Skeletal muscle satellite cell (primary cell): ENCODE measurements around the gene ERAP2.
A peak's percentile ranks its signal among the peaks of the same experiment; 100 is the strongest.

Source experiments
- H3K27me3 ChIP-seq: 2 replicates; pipeline ENCODE4 v1.7.0; 2013; ENCODE audit warnings: low read length; ENCODE audit not compliant: control insufficient read depth, insufficient read depth
- H3K36me3 ChIP-seq: 2 replicates; pipeline ENCODE4 v1.7.0; 2013; ENCODE audit warnings: mild to moderate bottlenecking, control low read depth, low read length; ENCODE audit not compliant: insufficient read depth
- H3K4me1 ChIP-seq: 2 replicates; pipeline ENCODE4 v1.7.0; 2013; ENCODE audit warnings: low read length; ENCODE audit not compliant: control insufficient read depth, insufficient read depth
- H3K4me2 ChIP-seq: 2 replicates; pipeline ENCODE4 v1.7.0; 2013; ENCODE audit warnings: mild to moderate bottlenecking, low read length
- H3K4me3 ChIP-seq: 2 replicates; pipeline ENCODE4 v1.7.0; 2013; ENCODE audit warnings: low read length
- H3K9ac ChIP-seq: 2 replicates; pipeline ENCODE4 v1.7.0; 2013; ENCODE audit warnings: mild to moderate bottlenecking, low read depth, low read length, moderate library complexity
- H3K9me3 ChIP-seq: replicated peaks from 2 replicates; pipeline ENCODE4 v1.7.0; 2013; ENCODE audit warnings: mild to moderate bottlenecking, control low read depth, low read length

Gene ERAP2

DNA sequence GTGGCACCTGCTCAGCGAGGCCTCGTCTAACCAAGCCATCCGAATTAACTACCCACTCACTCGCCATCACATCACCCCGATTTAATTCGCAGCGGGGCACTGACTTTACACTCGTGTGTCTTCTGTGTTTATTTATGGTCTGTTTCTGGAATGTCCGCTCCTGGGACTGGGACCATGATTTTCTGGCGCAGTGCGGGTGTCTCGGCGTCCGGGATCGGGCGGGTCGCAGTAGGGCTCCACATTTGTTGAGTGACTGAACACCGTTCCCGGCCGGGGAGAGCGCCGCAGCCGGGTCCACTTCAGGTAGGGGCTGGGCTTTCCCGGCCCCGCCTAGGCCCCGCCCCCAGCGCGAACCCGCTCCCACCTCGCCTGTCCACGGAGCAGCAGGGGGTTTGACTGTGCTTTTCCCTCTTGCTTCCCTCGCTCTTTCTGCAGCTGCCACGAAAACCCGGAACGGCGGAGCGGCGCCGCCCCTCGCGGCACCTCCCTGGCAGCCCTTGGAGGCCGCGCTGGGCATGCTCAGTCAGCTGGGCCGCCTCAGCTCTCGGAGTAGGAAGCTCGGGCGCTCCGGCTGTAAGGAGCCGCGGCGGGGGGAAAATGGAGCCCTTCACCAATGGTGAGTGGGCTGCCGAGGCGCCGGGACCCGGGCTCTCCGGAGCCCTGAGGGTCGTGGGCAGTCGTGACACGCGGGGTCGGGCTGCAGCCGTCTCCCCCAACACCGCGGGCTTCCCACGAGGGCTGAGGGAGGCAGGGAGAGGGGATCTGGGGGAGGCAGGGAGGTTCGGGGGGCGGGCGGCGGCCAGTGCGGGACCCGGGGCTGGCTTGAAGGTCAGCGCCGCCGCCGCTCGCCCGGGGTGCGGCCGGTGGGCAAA, 59.5 kb downstream of the ERAP2 start, which contains the start of gene LNPEP:
Gene LNPEP, plus strand, starts transcription at position 522 of the 872 bp plus-strand sequence. Its CDS starts 76 bp downstream, at position 598.
- H3K9me3 ChIP-seq = no peaks in the 10 kb centered on the region
- no peaks in the 10 kb centered on the region for H3K27me3 ChIP-seq
- peak within 1 kb of the TSS; percentile 100 for H3K4me2 ChIP-seq
- H3K36me3 ChIP-seq = no peaks in the 10 kb centered on the region
- peak within 1 kb of the TSS; percentile 89 for H3K9ac ChIP-seq
- peak within 1 kb of the TSS; percentile 98 for H3K4me3 ChIP-seq
- peaks cover 36% of the 10 kb centered on the region for H3K4me1 ChIP-seq

DNA sequence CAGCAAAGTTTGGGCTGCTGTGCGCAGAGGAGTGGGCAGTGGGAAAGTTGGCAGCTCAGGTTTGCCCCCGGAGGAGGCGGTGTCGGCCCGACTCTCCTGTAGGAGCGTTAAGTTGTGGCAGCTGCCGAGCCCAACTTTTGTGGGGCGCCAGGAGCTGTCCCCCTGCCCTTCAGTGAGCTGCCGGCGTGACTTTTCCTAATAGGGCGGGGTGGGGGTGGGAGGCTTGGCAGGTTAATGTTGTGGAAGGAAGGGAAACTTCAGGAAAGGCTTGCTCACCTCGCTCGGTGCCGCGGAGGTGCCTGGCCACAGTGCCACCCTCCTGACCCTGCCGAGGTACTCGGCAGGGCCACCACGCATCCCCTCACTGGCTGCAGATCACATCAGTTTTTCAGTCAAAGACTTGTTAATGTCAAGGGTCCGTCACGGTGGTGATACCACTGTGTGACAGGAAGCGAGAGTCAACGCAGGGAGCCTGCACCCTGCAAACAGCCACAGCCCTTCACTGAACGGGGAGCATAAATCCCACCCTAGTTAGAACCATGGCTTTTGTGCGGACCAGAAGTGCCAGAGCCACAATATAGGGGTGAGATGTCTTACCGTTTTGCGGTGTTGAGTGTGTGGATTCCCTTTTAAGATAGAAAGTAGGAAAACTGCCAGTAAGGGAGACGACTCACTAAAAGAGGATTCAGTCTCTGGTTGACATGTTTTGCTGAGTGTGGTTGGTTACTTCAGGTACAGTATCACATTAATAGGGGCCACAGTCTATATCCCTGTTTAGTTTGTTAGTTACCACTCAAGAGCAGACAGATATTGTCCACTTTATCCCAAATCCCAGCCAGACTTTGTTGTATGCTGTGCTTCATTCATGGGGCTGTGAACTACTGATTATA, 60.4 kb downstream of the ERAP2 start:
- peak overlapping the region; percentile 89 for H3K9ac ChIP-seq
- peak overlapping the region; percentile 98 for H3K4me3 ChIP-seq
- H3K9me3 ChIP-seq = no peaks in the 10 kb centered on the region
- H3K4me1 ChIP-seq = peaks cover 36% of the 10 kb centered on the region
- H3K27me3 ChIP-seq = no peaks in the 10 kb centered on the region
- H3K4me2 ChIP-seq = peak overlapping the region; percentile 100
- H3K36me3 ChIP-seq = no peaks in the 10 kb centered on the region

DNA sequence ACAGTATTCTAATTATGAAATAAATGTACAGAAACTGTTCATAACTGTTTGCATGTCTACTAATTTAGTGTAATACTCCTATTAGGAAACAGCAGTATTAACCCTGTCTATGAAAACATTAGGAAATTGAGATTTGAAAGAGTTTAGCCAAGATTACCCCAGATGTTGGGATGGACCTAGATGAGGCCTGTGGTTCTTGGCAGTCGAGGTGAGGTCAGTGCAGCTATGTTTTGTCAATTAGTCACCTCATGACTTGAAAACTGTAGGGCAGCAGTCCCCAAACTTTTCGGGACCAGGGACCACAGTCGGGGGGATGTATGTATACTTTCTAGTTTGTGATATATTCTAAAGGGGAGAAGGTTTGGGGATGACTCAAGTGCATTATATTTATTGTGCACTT, 64.3 kb downstream of the ERAP2 start:
- peak overlapping the region; percentile 9 for H3K4me2 ChIP-seq
- no peak overlapping the region for H3K9ac ChIP-seq
- no peaks in the 10 kb centered on the region for H3K27me3 ChIP-seq
- H3K36me3 ChIP-seq = no peaks in the 10 kb centered on the region
- no peaks in the 10 kb centered on the region for H3K9me3 ChIP-seq
- H3K4me3 ChIP-seq = no peak overlapping the region
- peaks cover 22% of the 10 kb centered on the region for H3K4me1 ChIP-seq

DNA sequence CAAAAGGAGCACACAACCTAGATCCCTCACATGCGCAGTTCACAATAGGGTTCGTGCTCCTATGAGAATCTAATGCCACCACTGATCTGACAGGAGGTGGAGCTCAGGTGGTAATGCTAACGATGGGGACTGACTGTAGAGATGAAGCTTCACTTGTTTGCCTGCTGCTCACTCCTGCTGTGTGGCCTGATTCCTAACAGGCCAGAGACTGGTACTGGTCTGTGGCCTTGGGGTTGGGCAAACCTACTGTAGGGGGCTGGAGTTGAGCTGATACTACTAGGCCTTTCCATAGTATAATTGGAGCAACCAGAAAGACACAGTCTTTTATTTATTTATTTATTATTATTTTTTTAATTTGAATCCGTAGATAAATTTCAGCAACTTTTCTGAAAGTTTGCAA, 64.8 kb downstream of the ERAP2 start:
- Histone ChIP-seq H3K9ac (no peak overlapping the region), H3K36me3 (no peaks in the 10 kb centered on the region), H3K27me3 (no peaks in the 10 kb centered on the region), H3K4me2 (no peak overlapping the region), H3K9me3 (no peaks in the 10 kb centered on the region), H3K4me3 (no peak overlapping the region), H3K4me1 (peaks cover 22% of the 10 kb centered on the region)

DNA sequence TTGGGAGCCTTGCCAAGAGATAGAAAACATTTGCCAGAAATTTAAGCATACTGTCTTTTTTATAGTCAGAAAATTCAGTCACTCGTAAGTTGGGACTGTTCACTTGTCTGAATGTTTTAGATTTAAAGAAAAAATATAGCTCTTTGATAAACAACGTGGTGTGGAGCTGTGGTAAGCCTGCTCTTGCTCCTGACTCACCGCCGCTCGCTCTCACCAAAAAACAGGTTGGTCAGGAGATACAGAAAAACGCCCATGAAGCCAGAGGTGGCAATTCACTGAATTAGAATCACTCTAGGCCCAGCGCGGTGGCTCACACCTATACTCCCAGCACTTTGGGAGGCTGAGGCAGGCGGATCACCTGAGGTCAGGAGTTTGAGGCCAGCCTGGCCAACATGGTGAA, 65.8 kb downstream of the ERAP2 start:
- Histone ChIP-seq H3K4me3 (no peak overlapping the region), H3K4me1 (peaks cover 23% of the 10 kb centered on the region), H3K9ac (no peak overlapping the region), H3K9me3 (no peaks in the 10 kb centered on the region), H3K4me2 (no peak overlapping the region), H3K27me3 (no peaks in the 10 kb centered on the region), H3K36me3 (no peaks in the 10 kb centered on the region)

DNA sequence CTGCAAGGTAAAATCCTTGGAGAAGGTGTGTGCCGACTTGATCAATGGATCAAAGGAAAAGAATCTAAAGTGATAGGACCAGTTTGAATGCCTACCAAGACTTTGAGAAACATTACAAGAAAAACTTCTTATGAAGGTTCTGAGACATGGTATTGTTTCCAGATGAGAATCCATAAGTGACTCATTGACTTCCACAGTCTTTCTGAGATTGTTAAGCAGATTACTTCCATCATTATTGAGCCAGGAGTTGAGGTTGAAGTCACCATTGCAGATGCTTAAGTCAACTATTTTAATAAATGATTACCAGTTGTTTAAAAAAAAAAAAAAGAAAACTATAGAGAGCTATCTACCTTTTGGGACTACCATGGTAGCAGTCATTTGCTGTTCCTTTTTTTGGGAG, 66.6 kb downstream of the ERAP2 start:
- Histone ChIP-seq H3K27me3 (no peaks in the 10 kb centered on the region), H3K4me3 (no peak overlapping the region), H3K4me1 (peaks cover 19% of the 10 kb centered on the region), H3K36me3 (no peaks in the 10 kb centered on the region), H3K4me2 (no peak overlapping the region), H3K9ac (no peak overlapping the region), H3K9me3 (no peaks in the 10 kb centered on the region)

DNA sequence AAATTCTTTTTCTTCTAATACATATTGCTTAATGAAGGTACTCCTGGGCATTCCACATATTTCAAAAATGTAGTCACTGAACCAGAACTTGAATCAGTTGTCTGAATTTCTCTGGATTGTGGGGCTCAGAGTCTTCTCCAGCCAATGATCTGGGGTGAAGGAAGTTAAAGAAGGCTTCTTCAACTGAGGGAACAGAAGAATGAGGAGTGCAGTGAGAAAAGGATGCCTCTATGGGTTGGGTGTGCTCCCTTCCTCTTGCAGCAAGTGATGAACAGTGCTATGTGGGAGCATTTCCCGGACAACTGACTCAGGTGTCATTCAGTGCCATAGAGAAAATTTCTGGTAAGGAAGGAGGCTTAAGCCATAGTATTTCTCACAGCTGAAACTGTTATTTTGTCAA, 67.5 kb downstream of the ERAP2 start:
- no peak overlapping the region for H3K4me2 ChIP-seq
- no peak overlapping the region for H3K4me3 ChIP-seq
- H3K9ac ChIP-seq = no peak overlapping the region
- H3K27me3 ChIP-seq = no peaks in the 10 kb centered on the region
- H3K9me3 ChIP-seq = no peaks in the 10 kb centered on the region
- no peaks in the 10 kb centered on the region for H3K36me3 ChIP-seq
- H3K4me1 ChIP-seq = peaks cover 19% of the 10 kb centered on the region

DNA sequence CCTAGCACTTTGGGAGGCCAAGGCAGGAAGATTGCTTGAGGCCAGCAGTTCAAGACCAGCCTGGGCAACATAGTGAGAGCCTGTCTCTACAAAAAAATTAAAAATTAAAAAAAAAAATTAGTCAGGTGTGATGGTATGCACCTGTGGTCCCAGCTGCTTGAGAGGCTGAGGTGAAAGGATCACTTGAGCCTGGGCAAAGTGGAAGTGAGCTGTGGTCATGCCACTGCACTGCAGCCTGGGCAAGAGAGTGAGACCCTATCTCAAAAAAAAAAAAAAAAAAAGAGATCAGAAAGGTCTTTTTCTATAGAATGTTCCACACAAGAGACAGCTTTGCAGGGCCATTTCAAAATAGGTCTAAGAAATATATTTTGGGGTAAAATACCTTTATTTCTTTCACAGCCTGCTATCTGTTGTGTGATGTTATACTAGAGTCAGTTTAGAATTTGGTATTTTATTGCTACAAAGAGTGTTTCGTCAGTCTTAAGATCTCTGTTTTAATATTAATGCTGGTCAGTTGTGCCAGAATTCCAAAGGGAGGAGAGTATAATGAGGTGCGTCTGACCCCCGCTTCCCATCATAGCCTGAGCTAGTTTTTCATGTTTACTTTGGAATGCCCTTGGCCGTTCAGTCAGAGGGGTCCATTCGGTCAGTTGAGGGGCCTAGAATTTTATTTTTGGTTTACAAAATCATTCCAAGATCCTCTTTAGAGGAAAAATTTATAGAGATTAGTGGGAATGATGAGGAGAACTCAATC, 69.0 kb downstream of the ERAP2 start:
- H3K4me1 ChIP-seq = peaks cover 8% of the 10 kb centered on the region
- H3K4me2 ChIP-seq = no peak overlapping the region
- no peak overlapping the region for H3K4me3 ChIP-seq
- no peak overlapping the region for H3K9ac ChIP-seq
- H3K27me3 ChIP-seq = no peaks in the 10 kb centered on the region
- no peaks in the 10 kb centered on the region for H3K36me3 ChIP-seq
- no peaks in the 10 kb centered on the region for H3K9me3 ChIP-seq

DNA sequence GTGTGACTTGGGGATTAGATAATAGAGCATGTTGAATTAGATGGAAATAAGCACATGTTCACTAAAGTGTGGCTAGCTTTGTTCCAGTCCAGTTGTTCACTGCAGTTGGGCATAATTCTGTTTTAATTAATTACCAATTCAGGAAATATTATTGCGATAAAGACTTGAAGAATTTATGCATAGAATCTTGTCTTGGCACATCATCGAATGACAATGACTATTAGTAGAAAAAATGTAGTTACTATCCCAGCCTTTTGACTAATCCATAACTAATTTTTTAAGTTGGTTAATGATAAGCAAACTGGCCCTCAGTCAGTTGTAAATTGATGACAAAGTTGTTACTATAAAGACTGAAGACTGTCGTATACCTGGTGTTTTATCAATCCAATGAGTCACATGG, 70.1 kb downstream of the ERAP2 start:
- H3K4me1 ChIP-seq = peaks cover 3% of the 10 kb centered on the region
- H3K4me3 ChIP-seq = no peak overlapping the region
- no peaks in the 10 kb centered on the region for H3K27me3 ChIP-seq

DNA sequence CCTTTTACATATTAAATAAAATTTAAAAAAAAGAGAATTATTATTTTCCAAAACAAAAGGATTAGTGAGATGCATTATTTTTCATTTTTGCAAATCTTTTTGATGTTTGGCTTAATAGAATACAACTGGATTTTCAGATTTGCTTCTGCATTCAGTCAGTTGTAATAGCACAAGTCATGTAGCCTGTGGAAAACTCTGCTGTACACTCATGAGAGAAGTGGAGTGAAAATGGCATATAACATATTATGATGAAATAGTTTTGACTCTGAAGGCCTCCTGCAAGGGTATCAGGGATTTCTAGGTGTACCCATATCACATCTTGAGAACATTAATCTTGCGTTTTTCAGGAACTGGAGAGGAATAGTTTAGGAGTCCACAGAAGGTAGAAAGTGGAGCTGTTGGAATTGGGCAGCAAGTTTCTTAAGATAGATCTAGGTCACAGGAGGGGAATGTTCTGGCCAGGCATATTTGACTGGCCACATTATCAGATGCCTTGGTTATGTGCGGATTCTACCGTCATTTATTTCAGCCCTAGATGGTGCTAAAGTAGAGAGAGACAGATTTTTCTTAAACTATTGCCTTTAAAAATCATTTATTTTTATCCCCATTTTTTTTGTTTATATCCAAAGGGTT, 75.9 kb downstream of the ERAP2 start:
- H3K9me3 ChIP-seq = no peaks in the 10 kb centered on the region
- no peak overlapping the region for H3K4me2 ChIP-seq
- no peak overlapping the region for H3K4me3 ChIP-seq
- H3K27me3 ChIP-seq = no peaks in the 10 kb centered on the region
- H3K4me1 ChIP-seq = no peaks in the 10 kb centered on the region
- no peaks in the 10 kb centered on the region for H3K36me3 ChIP-seq
- H3K9ac ChIP-seq = no peak overlapping the region

More for the DNA sequence above, 70.1 kb downstream of the ERAP2 start:
- no peak overlapping the region for H3K4me2 ChIP-seq
- no peaks in the 10 kb centered on the region for H3K36me3 ChIP-seq
- no peak overlapping the region for H3K9ac ChIP-seq
- no peaks in the 10 kb centered on the region for H3K9me3 ChIP-seq
